Left ventricle myocardium inferior (tissue), 1 donor: ENCODE data around the gene PLCB3. TPM values are rescaled to one million over a fixed set of nuclear protein-coding genes. Genes with fewer than 3 reads are reported as not detected.

Experiments used
- DNase-seq: peaks from one replicate; pipeline ENCODE4 v3.0.0-alpha.2; 2020
- H3K27ac ChIP-seq: fragments of 200-600 bp; replicated peaks from 2 replicates; pipeline ENCODE4 v1.8.0; 2021
- H3K27me3 ChIP-seq: fragments of 200-600 bp; 2 replicates; pipeline ENCODE4 v1.8.0; 2021; ENCODE audit warnings: low read depth
- H3K36me3 ChIP-seq: fragments of 200-600 bp; 2 replicates; pipeline ENCODE4 v1.8.0; 2021
- H3K4me1 ChIP-seq: fragments of 200-600 bp; 2 replicates; pipeline ENCODE4 v1.8.0; 2021
- H3K4me3 ChIP-seq: fragments of 200-600 bp; 2 replicates; pipeline ENCODE4 v1.8.0; 2021; ENCODE audit warnings: mild to moderate bottlenecking, moderate library complexity
- H3K9me3 ChIP-seq: fragments of 200-600 bp; replicated peaks from 2 replicates; pipeline ENCODE4 v1.8.0; 2021
- intact Hi-C: fragments of 100-400 bp; cut with micrococcal nuclease; formaldehyde crosslinking; loops from one replicate; pipeline ENCODE4 v1.11.0; 2022
- total RNA-seq: library from RNA; stranded (reverse); fragmentation: NEBNext Ultra II Directional; extraction: Animal tissue kit (Norgen Biotek cat#: 25700); gene quantifications from one replicate; pipeline ENCODE4 v1.2.1, GENCODE V29; 2021
- TF ChIP-seq, protein P1 (sequence below): fragments of 200-600 bp; IDR thresholded peaks from 2 replicates; pipeline ENCODE4 v1.8.0; 2021; ENCODE audit warnings: antibody characterized with exemption, mild to moderate bottlenecking, borderline replicate concordance
- donor health status: DM: no; HTN: yes; CAD: no; lungs with severe emphysema.

Gene PLCB3
- total RNA-seq, 1 donor from 2014 or later: 10.0 TPM

DNA sequence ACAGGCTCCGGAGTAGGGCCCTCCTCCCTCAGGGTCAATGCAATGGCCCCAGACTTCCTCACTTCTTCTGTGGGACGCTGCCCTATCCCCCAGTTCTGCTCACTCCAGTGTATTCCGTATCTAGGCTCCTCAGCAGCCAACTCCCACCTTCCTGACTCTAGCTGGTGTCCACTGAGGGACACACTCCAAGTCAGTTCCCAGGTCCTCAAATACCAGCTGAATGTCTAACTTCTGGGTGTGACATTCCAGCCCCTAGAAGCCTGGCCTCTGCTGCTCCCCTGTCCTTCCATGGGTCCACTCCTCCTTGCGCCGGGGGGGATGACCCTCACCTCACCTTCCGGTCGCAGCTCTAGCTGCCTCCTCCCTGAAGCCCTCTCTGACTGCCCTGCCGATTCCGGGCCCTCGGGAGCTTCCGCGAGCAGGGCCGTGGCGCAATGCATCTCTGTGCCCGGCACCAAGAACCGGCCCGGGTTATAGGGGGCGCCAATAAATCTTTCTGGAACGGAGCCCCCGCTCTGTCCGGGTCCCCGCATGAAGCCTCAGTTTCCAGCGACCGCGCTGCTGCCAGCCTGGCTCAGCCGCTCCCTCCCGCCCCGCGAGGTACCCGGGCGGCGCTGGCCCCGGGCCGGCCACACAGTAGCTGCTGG lies 17.7 kb downstream of the PLCB3 start:
- TF ChIP-seq, protein P1, sequence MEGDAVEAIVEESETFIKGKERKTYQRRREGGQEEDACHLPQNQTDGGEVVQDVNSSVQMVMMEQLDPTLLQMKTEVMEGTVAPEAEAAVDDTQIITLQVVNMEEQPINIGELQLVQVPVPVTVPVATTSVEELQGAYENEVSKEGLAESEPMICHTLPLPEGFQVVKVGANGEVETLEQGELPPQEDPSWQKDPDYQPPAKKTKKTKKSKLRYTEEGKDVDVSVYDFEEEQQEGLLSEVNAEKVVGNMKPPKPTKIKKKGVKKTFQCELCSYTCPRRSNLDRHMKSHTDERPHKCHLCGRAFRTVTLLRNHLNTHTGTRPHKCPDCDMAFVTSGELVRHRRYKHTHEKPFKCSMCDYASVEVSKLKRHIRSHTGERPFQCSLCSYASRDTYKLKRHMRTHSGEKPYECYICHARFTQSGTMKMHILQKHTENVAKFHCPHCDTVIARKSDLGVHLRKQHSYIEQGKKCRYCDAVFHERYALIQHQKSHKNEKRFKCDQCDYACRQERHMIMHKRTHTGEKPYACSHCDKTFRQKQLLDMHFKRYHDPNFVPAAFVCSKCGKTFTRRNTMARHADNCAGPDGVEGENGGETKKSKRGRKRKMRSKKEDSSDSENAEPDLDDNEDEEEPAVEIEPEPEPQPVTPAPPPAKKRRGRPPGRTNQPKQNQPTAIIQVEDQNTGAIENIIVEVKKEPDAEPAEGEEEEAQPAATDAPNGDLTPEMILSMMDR: no peak
- Histone ChIP-seq H3K27ac (peak overlapping the region; percentile 98), H3K4me1 (peaks cover 64% of the 10 kb centered on the region), H3K4me3 (peak overlapping the region; percentile 85), H3K36me3 (peaks cover 24% of the 10 kb centered on the region), H3K9me3 (no peaks in the 10 kb centered on the region), H3K27me3 (no peaks in the 10 kb centered on the region)
- intact Hi-C loops: no loop called here
- DNase-seq: peak; percentile 71

DNA sequence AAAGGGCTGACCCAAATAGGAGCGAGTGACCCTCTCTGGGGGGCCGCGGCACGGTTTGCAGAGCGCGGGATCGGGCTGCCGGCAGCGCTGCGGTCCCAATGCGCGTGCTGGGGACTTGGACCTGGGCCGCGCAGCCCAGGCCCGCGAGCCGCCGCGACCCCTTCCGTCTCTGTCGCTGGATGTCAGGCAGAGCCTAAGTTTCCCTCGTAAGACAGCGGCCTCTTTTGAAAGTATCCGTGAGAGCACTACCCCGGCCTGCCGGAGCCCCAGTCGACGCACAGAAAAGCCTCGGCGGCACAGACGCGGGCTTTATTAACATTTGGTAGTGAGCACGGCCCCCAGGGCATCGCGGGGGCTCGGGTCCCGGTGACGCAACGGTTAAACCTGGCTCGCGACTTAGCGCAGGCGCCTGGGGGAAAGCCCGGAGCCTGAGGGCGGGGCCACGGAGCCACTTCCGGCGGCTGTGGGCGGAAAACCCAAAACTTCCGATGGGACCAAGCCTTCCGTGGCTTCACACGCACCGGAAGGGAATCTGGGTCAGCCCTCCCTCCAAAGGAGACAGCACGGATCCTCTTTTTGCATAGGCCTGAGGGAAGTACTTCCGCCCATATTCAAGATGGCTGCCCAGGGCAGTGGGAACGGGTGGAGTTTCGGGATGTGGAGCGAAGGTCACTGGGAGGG lies 18.4 kb downstream of the PLCB3 start:
- TF ChIP-seq, protein P1: no peak

DNA sequence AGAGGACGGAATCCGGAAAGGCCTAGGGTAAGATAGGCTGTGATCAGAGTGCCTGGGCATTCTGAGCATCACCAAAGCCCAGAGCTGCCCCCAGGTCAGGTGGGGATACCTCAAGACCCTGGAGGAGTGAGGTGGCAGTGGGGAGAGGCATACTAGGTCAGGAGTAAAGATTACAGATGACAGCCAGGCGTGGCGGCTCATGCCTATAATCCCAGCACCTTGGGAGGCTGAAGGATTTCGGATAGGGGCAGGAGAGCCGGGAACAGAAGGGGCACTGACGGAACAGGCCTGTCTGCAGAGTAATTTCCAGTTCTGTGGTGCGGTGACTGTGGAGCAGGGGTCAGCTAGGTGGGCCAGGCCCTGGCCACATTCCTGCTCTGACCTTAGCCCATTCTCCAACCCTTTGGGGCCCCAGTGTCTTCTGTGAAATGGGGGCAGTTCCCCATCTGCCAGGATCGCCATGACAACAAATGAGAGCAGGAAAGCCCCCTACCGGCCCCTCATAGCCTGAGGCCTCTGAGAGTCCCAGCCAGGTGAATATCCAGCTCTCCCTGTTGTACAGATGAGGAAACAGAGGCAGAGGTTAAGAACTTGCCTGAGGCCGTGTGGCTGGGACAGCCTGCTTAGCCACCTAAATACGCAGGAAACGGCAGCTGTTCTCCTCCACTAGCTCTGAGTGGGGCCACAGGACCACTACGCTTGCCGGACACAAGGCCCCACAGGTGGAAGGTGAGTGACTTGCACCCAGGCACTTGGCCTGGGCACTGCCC lies 23.9 kb downstream of the PLCB3 start:
- Histone ChIP-seq H3K36me3 (peaks cover 36% of the 10 kb centered on the region), H3K9me3 (no peaks in the 10 kb centered on the region), H3K27ac (no peak overlapping the region), H3K4me3 (no peak overlapping the region), H3K4me1 (peaks cover 36% of the 10 kb centered on the region), H3K27me3 (no peaks in the 10 kb centered on the region)
- intact Hi-C loops: no loop called here
- TF ChIP-seq, protein P1: no peak
- DNase-seq: no peak

More for the DNA sequence above, 18.4 kb downstream of the PLCB3 start:
- Histone ChIP-seq H3K4me3 (peak overlapping the region; percentile 85), H3K36me3 (peaks cover 19% of the 10 kb centered on the region), H3K27me3 (no peaks in the 10 kb centered on the region), H3K4me1 (peaks cover 64% of the 10 kb centered on the region), H3K9me3 (no peaks in the 10 kb centered on the region), H3K27ac (peak overlapping the region; percentile 98)
- intact Hi-C loops: no loop called here
- peak; percentile 98 for DNase-seq

- TF ChIP-seq, protein P1: no peak
- intact Hi-C loops: no loop called here
- H3K4me1 ChIP-seq: peaks cover 32% of the 10 kb centered on the region
- DNase-seq: no peak
- no peaks in the 10 kb centered on the region for H3K27me3 ChIP-seq
- peaks cover 40% of the 10 kb centered on the region for H3K36me3 ChIP-seq
- no peaks in the 10 kb centered on the region for H3K9me3 ChIP-seq
- no peak overlapping the region for H3K27ac ChIP-seq
- no peak overlapping the region for H3K4me3 ChIP-seq
Observed at GRCh38 chr11:64275841-64276240, 24.5 kb downstream of the PLCB3 start.

DNA sequence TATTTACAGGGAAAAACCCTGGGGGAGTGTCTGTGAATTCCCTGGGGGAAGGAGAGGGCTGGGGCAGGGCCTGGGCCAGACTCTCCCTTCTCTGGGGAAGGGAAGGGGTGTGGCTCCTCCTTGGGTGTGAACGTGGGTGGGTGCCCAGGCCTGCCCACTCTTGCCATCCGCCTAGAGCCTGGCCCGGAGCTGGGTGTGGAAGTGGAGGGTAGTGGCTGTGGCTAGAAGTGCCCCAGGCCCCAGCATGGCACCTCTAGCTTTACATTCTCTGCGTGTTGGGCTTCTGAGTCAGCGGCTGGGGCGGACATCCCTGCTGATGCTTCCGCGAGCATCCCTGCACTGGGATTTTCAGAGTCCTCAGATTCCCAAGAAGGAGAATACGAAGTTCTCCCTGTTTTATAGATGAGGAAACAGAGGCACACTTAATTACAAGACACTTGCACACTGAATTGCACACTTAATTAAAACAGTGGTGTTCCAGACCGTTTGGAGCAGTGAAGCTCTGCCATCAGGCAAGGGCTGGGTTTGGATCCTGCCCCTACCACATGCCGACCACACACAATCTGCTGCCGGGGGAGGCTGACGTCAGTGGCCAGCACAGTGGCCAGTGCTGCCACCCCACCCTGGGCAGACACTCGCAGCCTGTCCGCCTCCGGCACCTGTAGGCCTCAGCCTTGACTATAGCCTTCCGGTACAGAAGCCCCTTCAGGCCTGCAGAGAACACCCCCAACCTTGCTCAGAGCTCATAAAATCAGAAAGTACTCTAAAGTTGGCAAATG lies 25.5 kb downstream of the PLCB3 start:
- no peaks in the 10 kb centered on the region for H3K9me3 ChIP-seq
- DNase-seq: no peak
- no peak overlapping the region for H3K4me3 ChIP-seq
- no peaks in the 10 kb centered on the region for H3K27me3 ChIP-seq
- no peak overlapping the region for H3K27ac ChIP-seq
- TF ChIP-seq, protein P1: no peak
- H3K4me1 ChIP-seq: peaks cover 37% of the 10 kb centered on the region
- H3K36me3 ChIP-seq: peaks cover 50% of the 10 kb centered on the region
- intact Hi-C loops: no loop called here
